ENCODE measurements around the gene CBY3.
"Not testable (repeated sequence)": the region's sequence is repeated elsewhere in the genome, so short reads cannot be mapped to it uniquely, and the experiment has no call there.

The CBY3 gene

DNA sequence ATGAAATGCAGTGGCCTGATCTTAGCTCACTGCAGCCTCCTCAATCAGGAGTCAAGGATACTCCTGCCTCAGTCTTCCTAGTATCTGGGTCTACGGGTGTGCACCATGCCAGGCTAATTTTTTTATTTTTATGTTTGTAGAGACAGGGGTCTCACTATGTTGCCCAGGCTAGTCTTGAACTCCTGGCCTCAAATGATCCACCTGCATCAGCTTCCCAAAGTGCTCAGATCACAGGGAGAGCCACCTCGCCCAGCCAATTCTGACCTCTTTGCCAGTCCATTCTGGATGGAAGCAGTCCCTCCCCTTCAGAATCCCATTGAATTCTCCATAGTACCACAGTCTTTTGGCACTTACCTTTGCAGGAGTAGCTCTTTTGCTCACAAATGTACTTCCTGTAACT is 16.3 kb upstream of the CBY3 start:
- TF ChIP-seq CTCF (conservative IDR thresholded peaks at IDR 0.05; ENCODE audit: low read depth, low read length), result no peak
- Histone ChIP-seq H3K4me1 (ENCODE audit: low read depth, poor library complexity, severe bottlenecking) (peaks cover 11% of the 10 kb centered on the region), H3K79me2 (ENCODE audit: insufficient read depth, low read depth) (peaks cover 33% of the 10 kb centered on the region), H3K9ac (no peak overlapping the region), H3K4me2 (0 out of 2 replicates have a peak overlapping the region, but pooled peaks have one; percentile 87), H3K36me3 (ENCODE audit: insufficient read depth) (no peaks in the 10 kb centered on the region; the same call in 1 of the 2 replicates), H2AFZ (ENCODE audit: low read depth) (no peak overlapping the region), H3K27ac (peak overlapping the region; percentile 99; the same call in 1 of the 2 replicates), H3K4me3 (IDR thresholded peaks at IDR 0.05; ENCODE audit: insufficient read depth, low read depth, low read length) (no peak overlapping the region), H3K27me3 (ENCODE audit: insufficient read depth, low read depth) (no peaks in the 10 kb centered on the region), H4K20me1 (ENCODE audit: insufficient read depth) (no peaks in the 10 kb centered on the region)

- no peaks in the 10 kb centered on the region; the same call in 1 of the 2 replicates for H3K36me3 ChIP-seq (ENCODE audit: insufficient read depth)
- no peak for TF ChIP-seq CTCF (conservative IDR thresholded peaks at IDR 0.05; ENCODE audit: low read depth, low read length)
- H2AFZ ChIP-seq (ENCODE audit: low read depth), result no peak overlapping the region
- no peaks in the 10 kb centered on the region for H4K20me1 ChIP-seq (ENCODE audit: insufficient read depth)
- H3K4me2 ChIP-seq, result no peak overlapping the region
- H3K27me3 ChIP-seq (ENCODE audit: insufficient read depth, low read depth), result no peaks in the 10 kb centered on the region
- no peak overlapping the region for H3K9ac ChIP-seq
- peaks cover 11% of the 10 kb centered on the region for H3K4me1 ChIP-seq (ENCODE audit: low read depth, poor library complexity, severe bottlenecking)
- no peak overlapping the region for H3K4me3 ChIP-seq (IDR thresholded peaks at IDR 0.05; ENCODE audit: insufficient read depth, low read depth, low read length)
- peaks cover 28% of the 10 kb centered on the region for H3K79me2 ChIP-seq (ENCODE audit: insufficient read depth, low read depth)
- no peak overlapping the region for H3K27ac ChIP-seq
Measured at GRCh38 chr5:179696603-179697002, 15.8 kb upstream of the CBY3 start.

DNA sequence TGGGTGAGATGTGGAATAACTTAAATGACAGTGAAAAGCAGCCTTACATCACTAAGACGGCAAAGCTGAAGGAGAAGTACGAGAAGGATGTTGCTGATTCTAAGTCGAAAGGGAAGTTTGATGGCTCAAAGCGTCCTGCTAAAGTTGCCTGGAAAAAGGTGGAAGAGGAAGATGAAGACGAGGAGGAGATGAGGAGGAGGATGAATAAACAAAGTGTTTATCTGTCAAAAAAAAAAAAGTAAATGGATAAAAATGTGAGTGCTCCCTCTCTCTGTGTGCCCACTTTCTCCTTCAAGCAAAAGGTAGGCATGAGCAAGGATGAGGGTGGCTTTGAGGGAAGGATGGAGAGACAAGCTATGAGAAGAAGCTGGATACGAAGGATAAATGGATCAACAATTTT is 13.7 kb upstream of the CBY3 start:
- Histone ChIP-seq H3K79me2 (ENCODE audit: insufficient read depth, low read depth) (peaks cover 8% of the 10 kb centered on the region), H3K36me3 (ENCODE audit: insufficient read depth) (no peaks in the 10 kb centered on the region), H4K20me1 (ENCODE audit: insufficient read depth) (no peaks in the 10 kb centered on the region), H3K27me3 (ENCODE audit: insufficient read depth, low read depth) (no peaks in the 10 kb centered on the region), H3K4me1 (ENCODE audit: low read depth, poor library complexity, severe bottlenecking) (peaks cover 6% of the 10 kb centered on the region), H2AFZ (ENCODE audit: low read depth) (no peak overlapping the region), H3K9ac (no peak overlapping the region), H3K4me3 (IDR thresholded peaks at IDR 0.05; ENCODE audit: insufficient read depth, low read depth, low read length) (no peak overlapping the region), H3K27ac (no peak overlapping the region), H3K4me2 (no peak overlapping the region)
- no peak for TF ChIP-seq CTCF (conservative IDR thresholded peaks at IDR 0.05; ENCODE audit: low read depth, low read length)

DNA sequence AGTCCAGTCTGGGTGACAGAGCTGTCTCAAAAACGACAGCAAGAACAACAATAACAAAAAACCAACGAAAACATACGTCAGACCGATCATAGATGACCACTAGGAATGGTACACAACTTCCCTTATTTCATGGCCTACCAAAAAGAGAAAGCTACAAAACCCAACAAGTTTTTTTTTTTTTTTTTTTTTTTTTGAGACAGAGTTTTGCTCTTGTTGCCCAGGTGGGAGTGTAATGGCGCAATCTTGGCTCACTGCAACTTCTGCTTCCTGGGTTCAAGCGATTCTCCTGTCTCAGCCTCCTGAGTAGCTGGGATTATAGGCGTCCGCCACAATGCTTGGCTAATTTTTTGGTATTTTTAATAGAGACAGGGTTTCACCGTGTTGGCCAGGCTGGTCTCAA is 8.4 kb upstream of the CBY3 start:
- H3K4me2 ChIP-seq; H3K9ac ChIP-seq; H3K36me3 ChIP-seq (ENCODE audit: insufficient read depth); H3K27ac ChIP-seq; H3K4me1 ChIP-seq (ENCODE audit: low read depth, poor library complexity, severe bottlenecking); H2AFZ ChIP-seq (ENCODE audit: low read depth); H3K4me3 ChIP-seq (IDR thresholded peaks at IDR 0.05; ENCODE audit: insufficient read depth, low read depth, low read length); H3K79me2 ChIP-seq (ENCODE audit: insufficient read depth, low read depth); H4K20me1 ChIP-seq (ENCODE audit: insufficient read depth); H3K27me3 ChIP-seq (ENCODE audit: insufficient read depth, low read depth): not testable (repeated sequence)

GRCh38 chr5:179680014-179680779 is 637 bp downstream of the CBY3 start:
- Histone ChIP-seq H2AFZ (ENCODE audit: low read depth) (no peak overlapping the region), H3K4me2 (no peak overlapping the region)
- TF ChIP-seq CTCF (conservative IDR thresholded peaks at IDR 0.05; ENCODE audit: low read depth, low read length), result no peak

More at GRCh38 chr5:179680014-179680779, 637 bp downstream of the CBY3 start:
- no peaks in the 10 kb centered on the region for H4K20me1 ChIP-seq (ENCODE audit: insufficient read depth)
- no peaks in the 10 kb centered on the region; the same call in 1 of the 2 replicates for H3K79me2 ChIP-seq (ENCODE audit: insufficient read depth, low read depth)
- no peak overlapping the region for H3K4me3 ChIP-seq (IDR thresholded peaks at IDR 0.05; ENCODE audit: insufficient read depth, low read depth, low read length)
- no peaks in the 10 kb centered on the region for H3K36me3 ChIP-seq (ENCODE audit: insufficient read depth)
- no peaks in the 10 kb centered on the region for H3K4me1 ChIP-seq (ENCODE audit: low read depth, poor library complexity, severe bottlenecking)
- no peak overlapping the region for H3K9ac ChIP-seq
- H3K27ac ChIP-seq, result no peak overlapping the region
- H3K27me3 ChIP-seq (ENCODE audit: insufficient read depth, low read depth), result no peaks in the 10 kb centered on the region

Measured in KMS-11 (cell line).